Mucosa of stomach (tissue), 1 donor: Measurements from ENCODE around the gene PHKG1.
"Not testable (repeated sequence)": the region's sequence is repeated elsewhere in the genome, so short reads cannot be mapped to it uniquely, and the experiment has no call there.

Experiments used
- H3K27me3 ChIP-seq: one replicate; pipeline ENCODE4 v1.7.0; 2013; ENCODE audit warnings: mild to moderate bottlenecking, low read length; ENCODE audit not compliant: control insufficient read depth, insufficient read depth
- H3K36me3 ChIP-seq: one replicate; pipeline ENCODE4 v1.7.0; 2013; ENCODE audit warnings: low read length; ENCODE audit not compliant: control insufficient read depth, insufficient read depth
- H3K4me1 ChIP-seq: one replicate; pipeline ENCODE4 v1.7.0; 2013; ENCODE audit warnings: mild to moderate bottlenecking, low read length; ENCODE audit not compliant: control insufficient read depth, insufficient read depth
- H3K4me3 ChIP-seq: one replicate; pipeline ENCODE4 v1.7.0; 2013; ENCODE audit warnings: low read length
- H3K9ac ChIP-seq: one replicate; pipeline ENCODE4 v1.7.0; 2013; ENCODE audit warnings: mild to moderate bottlenecking, low read length, moderate library complexity
- H3K9me3 ChIP-seq: one replicate; pipeline ENCODE4 v1.7.0; 2013; ENCODE audit warnings: mild to moderate bottlenecking, low read length, moderate library complexity; ENCODE audit not compliant: control insufficient read depth
- donor health status: Pancreatic carcinoma.

PHKG1 gene

GRCh38 chr7:56092789-56093531, at the start of gene PHKG1:
PHKG1 (minus strand) TSS chr7:56092952; CDS start chr7:56088941, 4,011 bp downstream.
- no peak within 1 kb of the TSS for H3K4me3 ChIP-seq
- H3K36me3 ChIP-seq: no peaks in the 10 kb centered on the region
- H3K4me1 ChIP-seq: peaks cover 12% of the 10 kb centered on the region
- no peaks in the 10 kb centered on the region for H3K27me3 ChIP-seq
- no peaks in the 10 kb centered on the region for H3K9me3 ChIP-seq
- no peak within 1 kb of the TSS for H3K9ac ChIP-seq

- not testable (repeated sequence) for H3K4me3 ChIP-seq, H3K4me1 ChIP-seq, H3K36me3 ChIP-seq, H3K9ac ChIP-seq, H3K27me3 ChIP-seq, H3K9me3 ChIP-seq
Measured at GRCh38 chr7:56131062-56131461, 38.3 kb upstream of the PHKG1 start.

GRCh38 chr7:56127241-56127975, 34.7 kb upstream of the PHKG1 start:
- H3K4me1 ChIP-seq: no peaks in the 10 kb centered on the region
- H3K4me3 ChIP-seq: no peak overlapping the region
- H3K9ac ChIP-seq: no peak overlapping the region

GRCh38 chr7:56125831-56126230, 33.1 kb upstream of the PHKG1 start:
- Histone ChIP-seq H3K36me3 (no peaks in the 10 kb centered on the region), H3K27me3 (no peaks in the 10 kb centered on the region), H3K9ac (no peak overlapping the region), H3K4me1 (no peaks in the 10 kb centered on the region), H3K4me3 (no peak overlapping the region), H3K9me3 (no peaks in the 10 kb centered on the region)

More at GRCh38 chr7:56127241-56127975, 34.7 kb upstream of the PHKG1 start:
- Histone ChIP-seq H3K27me3 (no peaks in the 10 kb centered on the region), H3K36me3 (no peaks in the 10 kb centered on the region), H3K9me3 (no peaks in the 10 kb centered on the region)

GRCh38 chr7:56124981-56125380, 32.2 kb upstream of the PHKG1 start:
- no peaks in the 10 kb centered on the region for H3K4me1 ChIP-seq
- H3K9ac ChIP-seq: no peak overlapping the region
- H3K27me3 ChIP-seq: no peaks in the 10 kb centered on the region
- no peak overlapping the region for H3K4me3 ChIP-seq
- H3K36me3 ChIP-seq: no peaks in the 10 kb centered on the region
- H3K9me3 ChIP-seq: no peaks in the 10 kb centered on the region

GRCh38 chr7:56121440-56121839, 28.7 kb upstream of the PHKG1 start:
- H3K4me3 ChIP-seq: no peak overlapping the region
- no peaks in the 10 kb centered on the region for H3K27me3 ChIP-seq
- no peaks in the 10 kb centered on the region for H3K4me1 ChIP-seq
- H3K9me3 ChIP-seq: no peaks in the 10 kb centered on the region
- no peak overlapping the region for H3K9ac ChIP-seq
- no peaks in the 10 kb centered on the region for H3K36me3 ChIP-seq

- Histone ChIP-seq H3K27me3 (peaks cover 4% of the 10 kb centered on the region), H3K36me3 (no peaks in the 10 kb centered on the region), H3K9ac (peak within 1 kb of the TSS; percentile 34)
Measured at GRCh38 chr7:56115852-56116538, 23.2 kb upstream of the PHKG1 start, which contains the start of gene NUPR2. NUPR2 (minus strand) TSS chr7:56116417; CDS start chr7:56116314, 103 bp downstream.

GRCh38 chr7:56112244-56112643, 19.5 kb upstream of the PHKG1 start:
- H3K4me3 ChIP-seq, H3K9me3 ChIP-seq, H3K27me3 ChIP-seq: not testable (repeated sequence)

More at GRCh38 chr7:56115852-56116538, 23.2 kb upstream of the PHKG1 start, which contains the start of gene NUPR2:
- peaks cover 5% of the 10 kb centered on the region for H3K4me1 ChIP-seq
- H3K9me3 ChIP-seq: no peaks in the 10 kb centered on the region
- H3K4me3 ChIP-seq: no peak within 1 kb of the TSS

GRCh38 chr7:56110611-56111010, 17.9 kb upstream of the PHKG1 start:
- Histone ChIP-seq H3K9ac (no peak overlapping the region), H3K27me3 (no peaks in the 10 kb centered on the region), H3K9me3 (no peaks in the 10 kb centered on the region), H3K4me3 (no peak overlapping the region), H3K36me3 (no peaks in the 10 kb centered on the region), H3K4me1 (peaks cover 9% of the 10 kb centered on the region)

More at GRCh38 chr7:56112244-56112643, 19.5 kb upstream of the PHKG1 start:
- H3K9ac ChIP-seq, H3K36me3 ChIP-seq, H3K4me1 ChIP-seq: not testable (repeated sequence)

- Histone ChIP-seq H3K4me1 (peaks cover 4% of the 10 kb centered on the region), H3K9me3 (no peaks in the 10 kb centered on the region), H3K9ac (no peak overlapping the region)
Measured at GRCh38 chr7:56107954-56108258, 15.2 kb upstream of the PHKG1 start.

GRCh38 chr7:56106108-56107073, 13.6 kb upstream of the PHKG1 start, which contains the start of gene CHCHD2:
CHCHD2 (minus strand) TSS chr7:56106476; CDS start chr7:56106413, 63 bp downstream.
- H3K4me1 ChIP-seq: peaks cover 4% of the 10 kb centered on the region
- H3K4me3 ChIP-seq: peak within 1 kb of the TSS; percentile 70
- H3K9me3 ChIP-seq: no peaks in the 10 kb centered on the region
- H3K36me3 ChIP-seq: peaks cover 5% of the 10 kb centered on the region
- no peaks in the 10 kb centered on the region for H3K27me3 ChIP-seq
- H3K9ac ChIP-seq: peak within 1 kb of the TSS; percentile 99

More at GRCh38 chr7:56107954-56108258, 15.2 kb upstream of the PHKG1 start:
- peaks cover 5% of the 10 kb centered on the region for H3K36me3 ChIP-seq
- H3K27me3 ChIP-seq: no peaks in the 10 kb centered on the region
- H3K4me3 ChIP-seq: no peak overlapping the region
